ENCODE results near the gene VPS25. TPM values are rescaled to one million over a fixed set of nuclear protein-coding genes. Genes with fewer than 3 reads are reported as not detected.
A peak's percentile ranks its signal among the peaks of the same experiment; 100 is the strongest.

The VPS25 gene
- total RNA-seq, 1 donor from 2014 or later: 77.5 TPM

DNA sequence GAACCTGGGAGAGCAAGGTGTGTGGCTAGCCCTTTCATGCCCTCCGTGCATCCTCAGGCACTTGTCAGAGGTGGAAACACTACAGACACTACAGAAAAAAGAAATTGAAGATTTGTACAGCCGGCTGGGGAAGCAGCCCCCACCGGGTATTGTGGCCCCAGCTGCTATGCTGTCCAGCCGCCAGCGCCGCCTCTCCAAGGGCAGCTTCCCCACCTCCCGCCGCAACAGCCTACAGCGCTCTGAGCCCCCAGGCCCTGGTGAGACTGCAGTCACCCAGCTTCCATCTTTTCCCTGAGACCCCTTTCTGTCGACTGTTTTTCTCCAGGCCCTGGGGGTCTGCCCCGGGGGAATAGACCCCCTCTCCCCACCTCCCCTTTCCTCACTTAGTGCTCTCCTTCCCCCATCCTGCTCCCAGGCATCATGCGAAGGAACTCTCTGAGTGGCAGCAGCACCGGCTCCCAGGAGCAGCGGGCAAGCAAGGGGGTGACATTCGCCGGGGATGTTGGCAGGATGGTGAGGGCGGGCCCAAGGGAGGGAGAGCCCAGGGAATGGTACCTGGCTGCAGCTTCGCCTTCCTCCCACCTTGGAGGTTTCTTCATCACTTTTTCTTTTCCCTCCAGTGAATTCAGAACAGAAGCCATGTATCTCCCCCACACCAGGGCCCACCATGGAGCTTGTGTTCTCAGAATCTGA, 23.0 kb downstream of the VPS25 start:
- no peak for DNase-seq (ENCODE audit: low spot score)
- Histone ChIP-seq H3K4me3 (no peak overlapping the region), H3K79me2 (ENCODE audit: low read depth) (peaks cover 16% of the 10 kb centered on the region), H3K4me1 (peaks cover 7% of the 10 kb centered on the region), H3K9ac (no peak overlapping the region), H3K36me3 (no peaks in the 10 kb centered on the region), H3K27ac (no peak overlapping the region), H3K27me3 (peaks cover 17% of the 10 kb centered on the region), H3F3A (ENCODE audit: low read depth) (no peaks in the 10 kb centered on the region), H3K9me3 (ENCODE audit: low read depth) (no peaks in the 10 kb centered on the region), H3K4me2 (no peak overlapping the region), H2AFZ (replicated peaks) (no peak overlapping the region), H4K20me1 (ENCODE audit: low read depth) (no peaks in the 10 kb centered on the region)
- Mint-ChIP-seq H3K27ac (no peak overlapping the region), H3K4me1 (peaks cover 9% of the 10 kb centered on the region), H3K27me3 (ENCODE audit: insufficient read depth, low read depth) (peaks cover 21% of the 10 kb centered on the region), H3K36me3 (peaks cover 14% of the 10 kb centered on the region), H3K4me3 (peak overlapping the region; percentile 75), H3K9me3 (peaks cover 3% of the 10 kb centered on the region)
- TF ChIP-seq EZH2phosphoT487 (IDR thresholded peaks at IDR 0.05) (no peak), CTCF (IDR thresholded peaks at IDR 0.05) (no peak), EZH2 (IDR thresholded peaks at IDR 0.05) (no peak)

- Mint-ChIP-seq H3K4me1 (peaks cover 9% of the 10 kb centered on the region), H3K27ac (no peak overlapping the region), H3K4me3 (peak overlapping the region; percentile 95), H3K27me3 (ENCODE audit: insufficient read depth, low read depth) (peaks cover 20% of the 10 kb centered on the region), H3K36me3 (peaks cover 14% of the 10 kb centered on the region), H3K9me3 (peaks cover 3% of the 10 kb centered on the region)
- Histone ChIP-seq H3K9me3 (ENCODE audit: low read depth) (no peaks in the 10 kb centered on the region), H3K27me3 (peaks cover 24% of the 10 kb centered on the region), H3K4me1 (peaks cover 7% of the 10 kb centered on the region), H3K36me3 (no peaks in the 10 kb centered on the region), H3K9ac (peak overlapping the region; percentile 73), H3K4me2 (peak overlapping the region; percentile 92), H3K4me3 (peak overlapping the region; percentile 87), H3F3A (ENCODE audit: low read depth) (no peaks in the 10 kb centered on the region), H2AFZ (replicated peaks) (no peak overlapping the region), H4K20me1 (ENCODE audit: low read depth) (no peaks in the 10 kb centered on the region), H3K27ac (no peak overlapping the region), H3K79me2 (ENCODE audit: low read depth) (peaks cover 16% of the 10 kb centered on the region)
- DNase-seq (ENCODE audit: low spot score): no peak
- TF ChIP-seq EZH2phosphoT487 (IDR thresholded peaks at IDR 0.05) (no peak), CTCF (IDR thresholded peaks at IDR 0.05) (no peak), EZH2 (IDR thresholded peaks at IDR 0.05) (no peak)
Observed at GRCh38 chr17:42797067-42798007, 24.1 kb downstream of the VPS25 start.

DNA sequence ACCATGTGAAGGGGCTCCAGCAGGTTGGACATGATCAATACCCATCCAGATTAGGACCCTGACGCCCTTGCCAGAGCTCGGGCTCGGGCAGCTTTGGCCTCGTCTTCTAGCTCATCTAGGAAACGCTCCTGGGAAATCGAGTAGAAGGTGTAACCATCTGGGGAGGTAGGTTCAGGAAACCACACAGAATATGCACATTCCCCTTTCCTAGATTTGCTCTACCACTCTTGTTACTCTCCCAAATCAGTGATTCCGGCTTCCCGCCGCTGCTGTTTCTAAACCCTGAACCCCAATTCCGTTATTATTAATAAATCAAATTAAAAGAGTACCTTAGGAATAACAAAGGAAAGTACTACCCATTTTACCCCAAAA, 24.7 kb downstream of the VPS25 start:
- Histone ChIP-seq H3K9me3 (ENCODE audit: low read depth) (no peaks in the 10 kb centered on the region), H3K4me2 (peak overlapping the region; percentile 92), H3F3A (ENCODE audit: low read depth) (no peaks in the 10 kb centered on the region), H3K9ac (peak overlapping the region; percentile 73), H3K27ac (no peak overlapping the region), H3K79me2 (ENCODE audit: low read depth) (peaks cover 16% of the 10 kb centered on the region), H2AFZ (replicated peaks) (peak overlapping the region; percentile 74), H3K27me3 (peaks cover 30% of the 10 kb centered on the region), H3K4me1 (peaks cover 7% of the 10 kb centered on the region), H3K36me3 (no peaks in the 10 kb centered on the region), H3K4me3 (peak overlapping the region; percentile 87), H4K20me1 (ENCODE audit: low read depth) (no peaks in the 10 kb centered on the region)
- DNase-seq (ENCODE audit: low spot score): no peak
- TF ChIP-seq EZH2 (IDR thresholded peaks at IDR 0.05) (no peak), EZH2phosphoT487 (IDR thresholded peaks at IDR 0.05) (no peak), CTCF (IDR thresholded peaks at IDR 0.05) (no peak)
- H3K4me1 Mint-ChIP-seq: peaks cover 14% of the 10 kb centered on the region
- H3K4me3 Mint-ChIP-seq: peak overlapping the region; percentile 95
- peaks cover 14% of the 10 kb centered on the region for H3K36me3 Mint-ChIP-seq
- no peak overlapping the region for H3K27ac Mint-ChIP-seq
- peaks cover 3% of the 10 kb centered on the region for H3K9me3 Mint-ChIP-seq
- peaks cover 19% of the 10 kb centered on the region for H3K27me3 Mint-ChIP-seq (ENCODE audit: insufficient read depth, low read depth)

Measured in neural progenitor cell (in vitro differentiated cells).